HG03439 (cell line): ENCODE measurements around the gene UNC5A.

Experiments used
- ATAC-seq: cut with Tn5 transposase; IDR thresholded peaks from one replicate; pipeline ENCODE4 v1.9.1; 2021; ENCODE audit warnings: mild to moderate bottlenecking, moderate library complexity; ENCODE audit not compliant: unreplicated experiment

Gene UNC5A

DNA sequence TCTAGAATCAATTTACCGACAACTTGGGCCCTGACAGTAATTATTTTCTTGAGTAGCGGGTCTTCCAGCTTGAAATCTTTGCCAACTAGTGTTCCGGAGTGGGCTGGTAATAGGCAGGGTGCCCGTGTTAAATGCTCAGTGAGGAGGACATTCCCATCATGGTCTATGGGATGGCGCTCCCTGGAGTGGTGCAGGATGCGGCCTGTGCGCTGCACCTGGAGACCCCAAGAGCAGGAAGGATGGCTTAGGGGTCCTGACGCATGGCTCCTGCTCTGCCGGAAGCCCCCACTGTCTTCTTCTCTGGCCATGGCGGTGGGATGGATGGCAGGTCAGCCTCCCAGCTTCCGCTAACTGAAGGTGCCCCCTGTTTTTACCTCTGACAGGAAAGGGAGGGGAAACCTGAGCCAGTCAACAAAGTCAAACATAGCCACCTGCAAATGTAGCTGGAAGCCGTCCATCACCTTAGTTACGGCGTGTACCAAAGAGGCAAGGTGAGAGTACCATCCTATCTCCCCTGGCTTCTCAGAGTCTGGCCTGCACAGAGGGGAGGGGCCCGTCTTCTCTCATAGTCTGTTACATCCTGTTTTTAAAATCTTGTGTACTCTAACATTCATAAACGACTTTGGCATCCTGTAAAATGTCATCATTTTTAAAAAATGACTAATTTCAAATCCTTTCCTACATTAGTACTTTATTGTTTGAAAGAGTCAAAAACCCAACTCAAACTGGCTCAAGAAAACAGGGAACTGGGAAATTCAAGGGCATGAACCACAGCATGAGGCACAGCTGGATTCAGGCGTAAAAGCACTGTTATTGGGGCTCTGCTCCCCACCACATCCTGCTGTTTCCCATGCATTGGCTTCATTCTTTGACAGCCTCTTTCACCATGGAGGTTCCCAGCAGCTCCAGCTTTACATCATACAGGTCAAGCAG lies 28.5 kb upstream of the UNC5A start:
- no peak for ATAC-seq

DNA sequence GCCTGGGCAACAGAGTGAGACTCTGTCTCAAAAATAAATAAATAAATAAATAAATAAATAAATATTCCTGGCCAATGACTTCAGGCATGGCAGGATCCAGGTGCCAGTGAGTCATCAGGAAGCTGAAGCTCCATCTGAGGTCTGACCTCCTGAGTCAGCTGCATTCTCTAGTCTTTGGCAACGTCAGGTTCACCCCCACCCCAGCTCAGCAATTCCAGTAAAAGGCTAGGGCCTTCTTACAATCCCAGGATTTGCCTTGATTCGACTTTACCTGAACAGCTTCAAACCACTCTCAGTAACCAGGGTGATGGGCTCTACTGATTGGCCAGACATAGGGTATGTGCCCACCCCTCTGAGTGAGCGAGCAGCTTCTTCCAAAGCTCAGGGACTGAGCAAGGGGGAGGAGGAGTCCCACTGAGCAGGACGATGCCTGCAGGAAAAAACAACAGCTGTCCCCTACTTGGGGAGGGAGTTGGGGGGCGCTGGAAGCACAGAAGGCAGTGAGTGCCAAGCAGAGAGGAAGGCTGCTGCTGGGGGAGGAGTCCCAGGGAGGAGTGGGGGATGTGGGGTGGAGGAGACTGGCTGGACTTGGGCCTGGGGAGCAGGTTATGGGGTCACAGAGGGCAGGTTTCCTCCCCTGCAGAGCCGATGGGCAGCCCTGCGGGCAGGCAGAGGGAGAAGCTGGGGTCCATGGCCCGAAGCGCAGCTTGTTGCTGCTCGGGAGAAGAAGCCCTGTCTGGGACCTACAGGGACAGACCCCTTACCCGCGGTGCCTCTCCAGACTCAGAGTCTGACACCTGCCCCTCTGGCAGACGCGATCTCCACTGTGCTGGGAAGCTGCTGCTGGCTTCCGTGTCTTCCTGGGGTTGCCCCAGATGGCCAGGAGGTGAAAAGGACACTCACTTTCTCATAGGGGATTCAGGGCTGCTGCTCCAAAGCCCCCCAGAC lies 25.9 kb upstream of the UNC5A start:
- no peak for ATAC-seq

DNA sequence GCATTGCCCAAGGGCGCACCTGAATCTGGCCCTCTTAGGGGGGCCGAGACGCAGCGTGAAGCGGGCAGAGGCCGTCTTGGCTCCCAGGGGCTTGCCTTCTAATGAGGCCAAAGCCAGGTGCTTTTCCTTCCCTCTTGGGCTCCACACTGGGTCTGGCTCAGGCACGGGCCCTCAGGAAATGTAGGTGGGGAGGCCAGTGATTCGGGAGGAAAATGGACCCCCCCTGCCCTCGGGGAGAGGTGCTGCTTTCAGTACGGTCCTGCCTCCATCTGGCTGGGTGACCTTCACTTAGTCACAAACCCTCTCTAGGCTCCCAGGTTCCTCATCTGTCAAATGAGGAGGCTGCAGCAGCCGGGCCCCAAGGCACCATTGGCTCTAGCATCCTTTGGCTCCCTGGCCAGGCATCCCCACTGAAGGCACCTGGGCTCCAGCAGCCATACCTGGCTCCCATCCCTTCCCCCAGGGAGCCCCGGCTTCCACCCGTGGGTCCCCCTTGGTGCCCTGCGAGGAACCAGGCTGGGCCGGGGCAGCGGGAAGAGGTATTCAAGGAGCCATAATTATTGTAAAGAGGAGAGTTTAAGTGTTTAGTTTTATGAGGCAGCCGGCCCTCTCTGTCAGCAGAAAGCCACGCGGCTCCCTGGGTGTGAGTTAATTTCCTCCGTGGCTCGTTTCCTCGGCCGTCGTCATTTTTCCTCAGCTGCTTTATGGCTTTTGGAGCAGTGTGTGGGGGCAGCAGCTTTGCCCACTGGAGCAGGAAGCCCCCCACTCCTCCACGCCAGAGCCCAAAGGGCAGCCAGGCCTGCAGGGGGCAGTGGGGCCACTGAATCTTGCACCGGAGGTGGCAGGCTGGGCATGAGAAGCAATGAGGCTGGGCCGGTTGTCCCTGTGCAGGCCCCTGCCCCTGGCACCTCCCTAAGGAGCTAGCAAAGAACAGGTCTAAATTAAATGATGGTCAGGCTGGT lies 24.9 kb upstream of the UNC5A start:
- no peak for ATAC-seq

DNA sequence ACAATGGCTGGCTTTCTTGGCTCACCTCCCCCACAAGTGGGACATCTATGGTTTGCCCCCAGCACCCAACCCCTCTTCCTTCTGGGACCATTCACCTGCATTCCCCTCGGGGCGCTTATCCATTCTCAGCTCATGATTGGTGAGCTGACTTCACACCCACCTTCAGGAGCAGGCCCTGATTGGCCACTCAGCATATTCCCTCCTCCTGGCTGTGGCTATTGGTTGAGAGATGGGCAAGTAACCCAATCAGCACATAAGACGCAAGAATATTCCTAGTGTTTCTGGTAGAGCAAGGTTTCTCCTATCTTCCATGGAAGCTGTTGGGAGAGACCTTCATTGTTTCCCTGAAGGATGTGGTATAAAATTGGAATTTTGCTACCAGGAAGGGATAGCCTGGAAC lies 22.7 kb upstream of the UNC5A start:
- no peak for ATAC-seq

DNA sequence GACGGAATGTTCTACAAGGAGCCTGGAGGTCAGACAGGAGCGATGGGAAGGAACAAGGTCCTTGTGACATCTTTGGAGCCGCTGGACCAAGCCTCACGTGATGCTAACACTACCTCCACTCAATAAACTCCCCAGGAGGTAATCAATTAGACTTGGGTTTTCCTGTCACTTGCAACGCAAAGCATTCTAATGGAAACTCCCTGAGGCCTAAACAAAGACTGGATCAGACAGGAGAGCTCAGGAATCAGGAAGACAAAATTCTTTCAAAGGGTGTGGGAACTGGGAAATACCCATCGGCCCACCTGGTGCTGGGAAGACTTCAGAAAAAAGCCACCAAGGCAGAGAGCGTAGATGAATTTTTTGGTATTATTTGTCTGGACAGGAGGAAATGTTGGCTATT lies 22.3 kb upstream of the UNC5A start:
- ATAC-seq = no peak

DNA sequence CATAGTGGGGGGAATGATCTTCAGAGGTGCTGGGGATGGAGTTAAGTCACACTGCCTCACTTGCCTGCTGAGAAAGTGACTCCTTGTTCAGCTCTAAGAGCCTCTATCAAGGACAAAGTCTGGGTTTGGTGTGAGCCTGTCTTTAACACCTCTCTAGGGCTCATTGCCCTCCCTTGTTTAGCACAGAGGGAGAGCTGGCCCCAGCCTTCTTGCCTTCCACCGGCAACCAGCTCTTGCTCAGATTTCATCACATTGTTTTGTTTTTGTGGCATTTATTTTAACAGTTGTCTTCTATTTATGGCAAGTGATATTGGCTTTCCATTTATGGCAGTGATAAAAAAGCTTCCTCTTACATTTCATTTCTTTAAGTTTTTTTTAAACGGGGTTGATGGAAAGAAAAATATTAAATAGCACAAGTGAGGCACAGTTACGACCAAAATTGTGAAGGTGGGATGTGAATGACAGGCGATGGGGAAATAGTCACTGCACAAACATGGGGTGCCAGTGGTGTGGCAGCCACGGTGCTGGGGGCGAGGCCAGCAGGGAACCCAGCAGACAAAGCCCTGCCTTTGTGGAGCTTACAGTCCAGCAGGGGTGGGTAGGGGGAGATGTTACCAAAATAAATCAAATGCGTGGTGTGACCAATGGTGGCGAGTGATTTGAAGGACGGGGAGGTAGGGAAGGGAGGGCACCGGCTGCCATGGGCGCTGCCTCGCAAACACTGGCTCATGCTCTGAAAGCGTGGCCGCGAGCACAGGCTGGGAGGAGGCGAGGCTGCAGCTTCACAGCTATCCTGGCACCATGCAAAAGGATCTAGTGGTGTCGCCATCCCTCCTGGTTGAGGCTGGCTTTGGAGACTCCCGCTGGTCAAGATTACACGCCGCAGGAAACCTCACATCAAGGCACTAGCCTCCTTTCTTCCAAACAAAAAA lies 21.2 kb upstream of the UNC5A start:
- ATAC-seq = no peak

DNA sequence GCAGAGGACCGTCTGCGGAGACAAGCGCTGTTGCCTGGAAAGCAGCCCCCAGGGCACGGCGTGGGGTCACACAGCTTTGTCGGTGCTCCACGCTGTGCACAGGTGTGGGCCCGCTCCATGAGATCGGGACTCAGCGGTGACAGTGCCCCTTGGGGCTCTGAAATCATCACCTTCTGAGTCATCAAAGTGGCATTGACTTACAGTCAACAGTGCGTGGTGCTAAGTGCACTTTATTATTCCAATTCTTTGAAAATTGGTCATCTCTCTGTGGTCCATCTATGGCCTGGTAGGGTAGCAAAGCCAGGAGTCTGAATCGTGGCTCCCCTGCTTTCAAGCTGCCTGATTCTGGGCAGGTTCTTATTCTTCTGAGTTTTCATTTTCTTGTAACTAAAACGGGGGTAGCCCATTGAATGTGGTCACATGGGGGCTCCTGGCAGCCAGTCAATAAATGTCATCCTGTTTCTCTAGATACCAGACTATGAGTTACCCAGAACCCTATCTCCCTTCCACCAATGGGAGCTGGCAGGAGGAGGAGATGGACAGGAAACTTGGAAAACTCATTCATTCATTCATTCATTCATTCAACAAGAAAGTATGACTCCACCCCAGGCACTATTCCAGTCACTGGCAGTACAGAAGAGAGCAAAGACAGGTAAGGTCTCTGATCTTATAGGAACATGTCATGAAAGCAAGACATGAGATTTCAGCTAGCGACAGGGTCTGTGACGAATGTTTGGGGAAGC lies 20.3 kb upstream of the UNC5A start:
- ATAC-seq = no peak

DNA sequence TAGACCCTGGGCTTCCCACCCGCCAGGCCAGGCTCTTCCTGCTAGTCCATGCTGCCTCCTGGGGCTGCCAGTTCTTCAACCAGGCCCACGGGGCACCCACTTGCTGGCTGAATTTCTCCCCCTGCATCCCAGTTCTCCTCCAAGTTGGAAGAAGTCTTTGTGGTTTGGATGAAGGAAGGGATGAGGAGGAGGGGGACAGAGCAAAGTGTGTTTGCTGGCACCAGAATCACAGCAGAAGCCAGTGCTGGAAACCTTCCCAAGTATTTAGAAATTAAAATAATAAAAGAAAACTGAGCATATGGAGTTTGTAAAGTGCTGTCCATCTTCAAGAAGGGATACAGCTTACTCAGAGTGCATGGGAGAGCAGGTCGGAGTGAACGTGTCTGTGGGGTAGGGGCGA lies 19.4 kb upstream of the UNC5A start:
- ATAC-seq = no peak

DNA sequence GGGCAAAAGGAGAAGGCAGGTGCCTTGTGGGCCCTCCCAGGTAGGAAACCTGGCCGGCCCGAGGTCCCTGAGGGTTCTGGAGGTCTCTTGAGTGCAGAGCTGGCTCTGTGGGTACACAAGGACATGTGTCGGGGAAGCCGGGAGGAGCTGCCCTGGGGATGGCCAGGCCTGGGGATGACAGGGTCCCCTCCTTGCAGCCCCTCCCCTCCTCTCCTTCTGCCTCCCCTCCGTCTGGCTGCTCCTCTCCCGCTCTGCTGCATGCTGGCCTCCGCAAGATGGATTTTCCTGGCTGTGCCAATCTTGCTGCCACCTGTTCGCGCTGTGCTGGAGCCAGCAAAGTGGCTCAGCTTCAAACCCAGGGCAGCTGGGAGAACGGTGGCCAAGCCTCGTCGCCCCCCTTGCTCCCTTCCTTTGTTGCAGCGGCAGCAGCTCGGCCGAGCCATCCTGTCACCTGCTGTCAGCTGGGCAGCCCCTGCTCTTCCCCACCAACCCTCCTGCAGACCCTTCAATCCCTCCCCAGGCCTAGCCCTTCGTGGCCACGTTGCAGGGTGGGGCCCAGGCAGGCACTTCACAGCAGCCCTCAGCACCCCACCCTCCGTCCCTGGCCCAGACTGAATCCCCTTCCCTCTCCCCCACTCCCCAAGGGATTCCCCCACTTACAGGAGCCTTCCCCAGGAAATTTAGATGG lies 17.6 kb upstream of the UNC5A start:
- no peak for ATAC-seq

DNA sequence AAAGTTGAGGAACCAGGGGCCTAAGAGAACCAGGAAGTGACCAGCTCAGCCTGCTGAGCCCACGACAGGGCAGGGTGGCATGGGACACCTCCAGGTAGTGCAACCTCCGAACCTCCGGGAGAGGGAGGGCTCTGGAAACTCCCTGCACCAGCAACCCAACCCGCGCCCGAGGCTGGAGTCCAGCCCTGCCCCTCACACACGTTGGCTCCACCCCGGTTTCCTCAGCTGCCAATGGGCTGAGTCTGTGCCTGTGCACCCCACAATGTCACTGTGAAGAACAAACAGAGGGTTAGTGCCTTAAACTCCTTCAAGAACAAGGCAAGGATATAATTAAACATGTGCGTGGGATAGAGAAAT lies 17.0 kb upstream of the UNC5A start:
- no peak for ATAC-seq

DNA sequence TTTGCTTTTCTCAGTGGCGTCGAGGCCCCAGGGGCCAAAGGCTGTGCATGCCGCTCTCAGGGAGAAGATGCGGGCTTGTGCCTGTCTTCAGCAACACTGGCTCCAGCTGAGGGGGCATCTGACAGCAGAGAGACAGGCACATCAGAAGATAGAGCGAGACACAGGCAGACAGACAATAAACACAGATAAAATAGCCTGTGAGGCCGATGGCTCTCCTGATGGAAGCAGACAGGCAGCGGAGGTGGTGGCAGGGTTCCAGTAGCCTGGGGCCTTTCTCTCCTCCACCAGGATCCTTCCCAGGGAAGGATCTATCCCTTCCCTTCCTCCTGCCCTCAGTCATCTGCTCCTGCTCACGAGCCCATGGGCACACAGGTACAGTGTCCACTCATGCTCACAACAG lies 16.6 kb upstream of the UNC5A start:
- ATAC-seq = no peak

DNA sequence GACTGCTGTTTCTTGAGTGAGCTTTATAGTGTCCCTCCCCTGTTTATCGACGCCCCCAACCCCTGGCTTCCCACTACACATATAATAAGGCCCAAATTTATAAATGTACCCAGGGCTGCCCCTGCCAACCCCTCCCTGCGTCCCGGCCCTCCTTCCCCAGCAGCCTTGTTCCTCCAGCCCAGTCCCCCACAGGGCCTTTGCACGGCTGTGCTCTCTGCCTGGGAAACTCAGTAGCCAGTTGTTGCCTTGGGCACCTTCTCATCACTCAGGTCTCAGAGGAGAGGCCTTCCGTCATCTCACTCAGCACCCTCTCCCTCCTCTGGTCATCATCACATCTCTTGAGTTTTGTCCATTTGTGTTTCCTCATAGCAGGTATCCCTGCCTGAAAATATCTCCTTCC lies 15.8 kb upstream of the UNC5A start:
- ATAC-seq = no peak

DNA sequence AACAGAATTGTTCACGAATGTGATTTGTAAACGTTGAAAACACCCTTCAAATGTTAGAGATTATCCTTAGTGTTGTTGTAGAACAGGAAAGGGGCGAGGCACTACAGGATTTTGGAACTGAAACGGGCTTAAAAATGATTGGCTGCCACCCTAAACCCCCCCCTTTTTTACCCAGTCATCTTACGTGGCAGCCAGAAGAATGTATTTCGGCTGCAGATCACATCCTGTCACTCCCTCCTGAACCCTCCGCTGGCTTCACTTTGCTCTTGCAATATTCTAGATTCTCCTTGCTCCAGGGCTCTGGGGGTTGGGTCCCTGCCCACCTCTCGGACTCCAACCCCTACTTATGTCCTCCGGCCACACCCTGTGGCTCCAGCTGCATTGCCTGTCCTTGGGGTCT lies 13.9 kb upstream of the UNC5A start:
- ATAC-seq = no peak

DNA sequence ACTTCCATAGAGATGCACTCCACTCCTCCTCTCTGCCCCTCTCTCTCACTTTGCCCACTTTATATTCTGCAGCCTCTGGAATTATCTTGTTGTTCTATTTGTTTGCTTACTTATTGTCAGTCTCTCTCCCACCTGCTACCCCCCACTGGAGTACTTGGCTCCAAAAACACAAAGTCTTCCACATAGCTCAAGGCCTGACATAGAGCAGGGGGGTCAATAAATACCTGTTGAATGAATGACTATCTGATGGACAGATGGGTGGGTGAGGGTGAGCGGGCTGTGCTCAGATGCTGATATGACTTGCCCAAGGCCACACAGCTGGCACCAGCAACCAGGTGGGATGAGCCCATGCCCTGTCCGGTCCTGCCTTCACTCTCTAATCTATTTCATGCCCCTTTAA lies 13.4 kb upstream of the UNC5A start:
- ATAC-seq = no peak

DNA sequence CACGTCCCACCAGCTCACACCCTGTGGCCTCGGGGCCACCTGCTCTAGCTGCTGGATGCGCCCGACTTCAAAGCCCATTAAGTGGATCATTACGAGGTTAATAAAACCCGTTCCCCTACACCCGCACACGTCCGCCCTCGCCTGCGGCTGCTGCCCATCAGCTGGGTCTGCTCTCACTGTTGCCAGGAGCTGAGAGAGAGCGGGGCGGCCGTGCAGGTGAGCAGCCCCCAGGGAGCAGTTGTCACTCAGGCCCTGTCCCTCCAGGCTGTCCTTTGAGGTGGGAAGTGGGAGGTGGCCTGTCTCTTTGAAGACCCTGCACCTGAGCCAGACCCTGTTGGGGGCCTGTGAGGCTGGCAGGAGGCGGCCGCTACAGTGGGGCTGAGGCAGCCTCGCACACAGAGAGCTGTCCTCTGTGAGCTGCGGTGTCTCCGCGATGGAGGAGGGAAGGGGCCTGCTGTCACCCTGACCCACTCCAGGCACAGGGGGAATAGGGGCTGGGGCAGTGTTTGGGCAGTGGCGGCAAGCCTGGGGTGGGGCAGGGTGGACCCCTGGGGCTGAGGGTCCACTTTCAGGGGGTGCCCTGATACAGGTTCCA lies 12.8 kb upstream of the UNC5A start:
- ATAC-seq = no peak

DNA sequence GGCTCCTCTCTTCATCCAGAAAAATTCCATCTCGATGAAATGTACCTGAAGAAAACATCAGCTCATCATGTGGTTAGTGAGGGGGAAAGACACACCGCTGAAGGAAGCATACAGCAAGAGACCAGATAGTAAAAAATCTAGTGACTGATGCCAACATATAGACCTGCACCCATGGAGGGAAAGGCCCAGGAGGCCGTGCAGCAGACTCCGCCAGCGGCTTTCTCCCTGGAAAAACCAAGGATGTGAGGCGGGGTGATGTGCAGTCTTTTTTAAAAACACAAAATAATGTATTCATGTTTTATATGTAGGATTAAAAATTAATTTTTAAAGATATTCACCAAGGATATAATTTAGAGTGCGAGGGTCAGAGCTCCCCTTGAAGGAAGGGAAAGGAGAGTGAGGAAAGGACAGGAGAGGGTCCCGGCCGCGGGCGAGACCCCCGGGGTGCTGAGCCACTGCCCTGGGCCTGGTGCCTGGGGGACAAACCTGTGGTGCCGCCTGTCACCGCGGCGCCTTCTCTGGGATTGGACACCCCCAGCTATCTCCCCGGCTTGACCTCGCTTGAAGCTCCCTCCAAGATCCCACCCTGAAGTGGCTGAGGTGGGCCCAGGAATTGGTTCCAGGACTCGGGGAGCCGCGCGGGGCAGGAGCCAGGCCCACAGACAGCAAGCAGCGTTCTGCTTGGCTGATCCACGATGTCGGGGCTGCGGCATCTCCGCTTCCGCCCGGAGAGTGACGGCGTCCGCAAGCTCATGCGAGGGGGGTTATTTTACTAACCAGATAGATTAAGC lies 12.1 kb upstream of the UNC5A start:
- no peak for ATAC-seq

DNA sequence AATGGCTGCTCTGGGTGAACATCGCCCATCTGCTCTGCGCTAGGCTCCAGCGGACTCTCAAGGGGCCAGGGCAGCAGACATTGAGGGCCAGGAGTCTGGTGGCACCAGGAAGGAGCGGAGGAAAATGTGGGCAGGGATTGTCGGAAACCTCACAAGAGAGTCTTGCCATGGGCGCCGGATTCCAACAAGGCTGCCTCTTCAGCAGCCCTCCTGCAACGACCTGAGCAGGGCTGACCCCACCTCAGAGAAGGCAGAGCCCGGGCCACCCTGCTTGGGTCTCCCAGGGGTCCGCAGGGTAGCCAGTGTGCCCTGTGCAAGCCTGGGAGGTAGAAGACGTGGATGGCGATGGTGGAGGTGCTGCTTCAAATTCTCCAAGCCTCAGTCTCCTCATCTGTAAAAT lies 11.4 kb upstream of the UNC5A start:
- no peak for ATAC-seq
